H1 (cell line): Measurements from ENCODE around the gene TRIM24. TPM values are rescaled to one million over a fixed set of nuclear protein-coding genes. Genes with fewer than 3 reads are reported as not detected.

Source experiments
- CTCF ChIA-PET: fragments of 300-600 bp; sonication (Branson Sonifier 250); formaldehyde crosslinking; loops from one replicate; lab custom pipeline; 2021; ENCODE audit not compliant: partially characterized antibody; lab: Charles Lee
- POLR2A ChIA-PET: fragments of 300-600 bp; sonication (Branson Sonifier 250); formaldehyde crosslinking; loops from one replicate; lab custom pipeline; 2021; ENCODE audit warnings: inconsistent platforms; ENCODE audit not compliant: partially characterized antibody; lab: Charles Lee
- DNase-seq, 2 experiments: peaks; one replicate each; pipeline versions ENCODE4 v3.0.0 to v3.0.0-alpha.2; 2010 to 2022; ENCODE audit warnings: low spot score in 2 of 2, low read depth in 1 of 2, mixed read lengths in 1 of 2
- FAIRE-seq: peaks from 2 replicates; lab custom pipeline; 2011; peaks lifted over from hg19 to GRCh38; lab: Jason Lieb, UNC
- H2AFZ ChIP-seq: 2 replicates; pipeline ENCODE4 v1.8.1; 2012; ENCODE audit warnings: low read length, inconsistent platforms
- H2AK5ac ChIP-seq: 2 replicates; pipeline ENCODE4 v1.6.1; 2013; ENCODE audit warnings: low read depth, low read length
- H2BK120ac ChIP-seq: replicated peaks from 2 replicates; pipeline ENCODE3; 2013; ENCODE audit warnings: low read depth, low read length, inconsistent platforms
- H2BK12ac ChIP-seq: 2 replicates; pipeline ENCODE4 v1.6.1; 2013; ENCODE audit warnings: low read depth, low read length
- H2BK15ac ChIP-seq: 2 replicates; pipeline ENCODE4 v1.6.1; 2013; ENCODE audit warnings: low read length
- H2BK20ac ChIP-seq: 2 replicates; pipeline ENCODE4 v1.6.1; 2013; ENCODE audit warnings: low read length
- H2BK5ac ChIP-seq: 2 replicates; pipeline ENCODE4 v1.6.1; 2013; ENCODE audit warnings: low read depth, low read length
- H3K14ac ChIP-seq: 2 replicates; pipeline ENCODE4 v1.6.1; 2013; ENCODE audit warnings: inconsistent platforms; ENCODE audit not compliant: insufficient read length
- H3K18ac ChIP-seq: 2 replicates; pipeline ENCODE4 v1.6.1; 2013; ENCODE audit warnings: low read length; ENCODE audit errors: extremely low read depth
- H3K23ac ChIP-seq: 2 replicates; pipeline ENCODE4 v1.6.1; 2013; ENCODE audit warnings: inconsistent platforms; ENCODE audit not compliant: insufficient read length
- H3K23me2 ChIP-seq: 2 replicates; pipeline ENCODE4 v1.6.1; 2013; ENCODE audit warnings: low read depth, low read length
- H3K27ac ChIP-seq: 2 replicates; pipeline ENCODE4 v1.6.1; 2011; ENCODE audit warnings: low read depth, low read length, inconsistent platforms
- H3K27me3 ChIP-seq, 4 experiments: replicated peaks in 1 of 4; 1 replicate in 1 of 4; 2 replicates in 3 of 4; pipeline versions ENCODE4 v1.6.1 to v1.8.1; 2011 to 2013; ENCODE audit warnings: low read length in 3 of 4, mild to moderate bottlenecking in 3 of 4, inconsistent platforms in 2 of 4, mixed read lengths in 2 of 4, moderate library complexity in 1 of 4; ENCODE audit not compliant: control insufficient read depth in 3 of 4, insufficient read depth in 3 of 4; ENCODE audit errors: extremely low read depth in 1 of 4
- H3K36me3 ChIP-seq, 4 experiments: 2 replicates each; pipeline versions ENCODE4 v1.6.1 to v1.8.1; 2011 to 2013; ENCODE audit warnings: mild to moderate bottlenecking in 4 of 4, low read length in 3 of 4, moderate library complexity in 2 of 4, control low read depth in 1 of 4, inconsistent platforms in 1 of 4; ENCODE audit not compliant: insufficient read depth in 4 of 4, control insufficient read depth in 2 of 4
- H3K4ac ChIP-seq: replicated peaks from 2 replicates; pipeline ENCODE3; 2013; ENCODE audit warnings: low read length, low read depth, mixed read lengths, inconsistent platforms; ENCODE audit not compliant: insufficient read length
- H3K4me1 ChIP-seq, 4 experiments: replicated peaks in 1 of 4; 1 replicate in 1 of 4; 2 replicates in 3 of 4; pipeline versions ENCODE4 v1.6.1 to v1.8.1; 2011 to 2013; ENCODE audit warnings: low read length in 3 of 4, inconsistent platforms in 2 of 4, mixed read lengths in 1 of 4; ENCODE audit not compliant: insufficient read depth in 4 of 4, control insufficient read depth in 3 of 4
- H3K4me2 ChIP-seq, 2 experiments: 2 replicates each; pipeline versions ENCODE4 v1.6.1 to v1.8.1; 2011 to 2013; ENCODE audit warnings: low read depth in 2 of 2, low read length in 2 of 2, control low read depth in 1 of 2, inconsistent platforms in 1 of 2, mild to moderate bottlenecking in 1 of 2; ENCODE audit not compliant: insufficient read depth in 1 of 2
- H3K4me3 ChIP-seq, 4 experiments: fragments of 200-600, 300-600 bp in 1 of 4; sonication (generic), shearing (Covaris generic), sonication (Bioruptor Twin) in 1 of 4; 2 replicates each; pipeline versions ENCODE4 v1.5.1 to v1.8.1; 2011 to 2016; ENCODE audit warnings: low read length in 4 of 4, low read depth in 3 of 4, control low read depth in 2 of 4, inconsistent platforms in 2 of 4, mild to moderate bottlenecking in 2 of 4, mixed read lengths in 1 of 4, moderate library complexity in 1 of 4; ENCODE audit not compliant: insufficient read depth in 2 of 4; ENCODE audit errors: extremely low read depth in 1 of 4
- H3K56ac ChIP-seq: replicated peaks from 2 replicates; pipeline ENCODE3; 2013; ENCODE audit warnings: low read depth, mild to moderate bottlenecking, mixed read lengths, low read length, inconsistent platforms; ENCODE audit not compliant: insufficient read length
- H3K79me1 ChIP-seq: 2 replicates; pipeline ENCODE4 v1.6.1; 2013; ENCODE audit warnings: low read depth, low read length, control low read depth
- H3K79me2 ChIP-seq, 2 experiments: 2 replicates each; pipeline versions ENCODE4 v1.6.1 to v1.8.1; 2012 to 2013; ENCODE audit warnings: low read length in 2 of 2, mild to moderate bottlenecking in 2 of 2, inconsistent platforms in 1 of 2; ENCODE audit not compliant: insufficient read depth in 2 of 2, control insufficient read depth in 1 of 2
- H3K9ac ChIP-seq, 4 experiments: replicated peaks in 1 of 4; 1 replicate in 1 of 4; 2 replicates in 3 of 4; pipeline versions ENCODE4 v1.6.1 to v1.8.1; 2011 to 2013; ENCODE audit warnings: low read depth in 3 of 4, low read length in 3 of 4, control low read depth in 2 of 4, mild to moderate bottlenecking in 2 of 4, moderate library complexity in 2 of 4, inconsistent platforms in 1 of 4; ENCODE audit errors: extremely low read depth in 1 of 4
- H3K9me3 ChIP-seq, 2 experiments: 2 replicates each; pipeline versions ENCODE4 v1.6.1 to v1.8.1; 2012 to 2013; ENCODE audit warnings: mild to moderate bottlenecking in 2 of 2, moderate library complexity in 2 of 2, control low read depth in 1 of 2, inconsistent platforms in 1 of 2, low read depth in 1 of 2, low read length in 1 of 2, mixed read lengths in 1 of 2; ENCODE audit not compliant: insufficient read depth in 2 of 2
- H4K20me1 ChIP-seq, 2 experiments: replicated peaks in 1 of 2; 2 replicates each; pipeline versions ENCODE3 to v1.8.1; 2011 to 2013; ENCODE audit warnings: inconsistent platforms in 2 of 2, low read length in 2 of 2, mild to moderate bottlenecking in 1 of 2; ENCODE audit not compliant: insufficient read depth in 2 of 2, control insufficient read depth in 1 of 2
- H4K5ac ChIP-seq: 2 replicates; pipeline ENCODE4 v1.6.1; 2013; ENCODE audit warnings: low read length, low read depth, mixed read lengths, inconsistent platforms; ENCODE audit not compliant: insufficient read length
- H4K8ac ChIP-seq: 2 replicates; pipeline ENCODE4 v1.8.0; 2013; ENCODE audit warnings: mild to moderate bottlenecking, moderate library complexity, low read length, inconsistent platforms; ENCODE audit not compliant: insufficient read depth; ENCODE audit errors: extremely low read depth
- H4K91ac ChIP-seq: replicated peaks from 2 replicates; pipeline ENCODE3; 2013; ENCODE audit warnings: low read length, mixed read lengths, inconsistent platforms; ENCODE audit not compliant: insufficient read length
- EP300 ChIP-seq, 2 experiments: IDR thresholded peaks; 1 replicate in 1 of 2; 2 replicates in 1 of 2; pipeline ENCODE4 v1.6.1; 2011 to 2012; ENCODE audit warnings: low read depth in 2 of 2, low read length in 2 of 2, mild to moderate bottlenecking in 2 of 2, borderline replicate concordance in 1 of 2, inconsistent platforms in 1 of 2, moderate library complexity in 1 of 2
- WGBS, 2 experiments: shearing (Covaris generic) in 1 of 2; methylation state at CpG; one replicate each; pipeline versions ENCODE4 v1.1.6 to v1.1.7; 2013 to 2015; ENCODE audit warnings: low lambda C conversion rate in 2 of 2, mixed read lengths in 2 of 2, inconsistent platforms in 1 of 2, low coverage in 1 of 2, missing lambda C conversion rate in 1 of 2; ENCODE audit not compliant: insufficient replicate concordance in 2 of 2, insufficient coverage in 1 of 2, insufficient read length in 1 of 2; ENCODE audit errors: extremely low coverage in 1 of 2, missing lambda C conversion rate in 1 of 2; 5-methylcytosine and 5-hydroxymethylcytosine counted together
- polyA plus RNA-seq, 7 experiments: library from polyadenylated mRNA; depleted of rRNA in 3 of 7; stranded (reverse) in 5 of 7; unstranded in 2 of 7; fragments of >200 nt in 5 of 7; fragments of 200-250 nt in 2 of 7; gene quantifications; 1 replicate in 5 of 7; 2 replicates in 1 of 7; 4 replicates in 1 of 7; pipeline versions ENCODE4 v1.2.1 to v1.2.3, GENCODE V29; 2011 to 2013; ENCODE audit warnings: missing spikeins in 2 of 7, mixed read lengths in 2 of 7
- total RNA-seq: library from RNA; stranded (reverse); fragmentation: NEBNext Ultra II Directional; extraction: Animal tissue kit (Norgen Biotek cat#: 25700); gene quantifications from 2 replicates; pipeline ENCODE4 v1.2.1, GENCODE V29; 2021

TRIM24 gene
- total and polyA plus RNA-seq, 2 of the 8 experiments (the other 6 are each of a cell fraction or from before 2014, with no cell fraction given) = 67.6 to 149 TPM

GRCh38 chr7:138546064-138546619, 86.1 kb downstream of the TRIM24 start:
- no peak overlapping the region for H3K4me3 ChIP-seq
- H3K79me2 ChIP-seq = peaks cover 0 to 77% of the 10 kb centered on the region in 2 experiments; a peak in 3 of 4 replicates
- FAIRE-seq = no peak
- H4K5ac ChIP-seq = no peak overlapping the region
- H3K4ac ChIP-seq = no peak overlapping the region
- no peaks in the 10 kb centered on the region for H3K9me3 ChIP-seq
- no peak overlapping the region for H2BK5ac ChIP-seq
- no peak overlapping the region for H3K9ac ChIP-seq
- H2AFZ ChIP-seq = no peak overlapping the region
- H3K27me3 ChIP-seq = no peaks in the 10 kb centered on the region
- H3K23ac ChIP-seq = no peak overlapping the region
- no peak overlapping the region for H4K8ac ChIP-seq
- no peak overlapping the region for H2BK12ac ChIP-seq
- H3K14ac ChIP-seq = no peak overlapping the region
- no peak overlapping the region for H3K4me2 ChIP-seq
- no peaks in the 10 kb centered on the region; the same call in 1 of the 2 replicates for H3K79me1 ChIP-seq
- no peak overlapping the region for H2BK15ac ChIP-seq
- H3K23me2 ChIP-seq = peaks cover 3% of the 10 kb centered on the region; the same call in 1 of the 2 replicates
- H3K36me3 ChIP-seq = peaks cover 11 to 100% (median 65%) of the 10 kb centered on the region in 4 experiments
- H2BK120ac ChIP-seq = no peak overlapping the region
- H3K56ac ChIP-seq = no peak overlapping the region
- no peak overlapping the region for H3K18ac ChIP-seq
- H3K4me1 ChIP-seq = no peaks in the 10 kb centered on the region
- 91% methylated on average over 5 of the region's 5 CpGs; no CpG with 5 or more reads in 1 of the 2 experiments for WGBS, 2 experiments
- H2BK20ac ChIP-seq = no peak overlapping the region
- ChIA-PET CTCF (interaction anchor here (0.5 kb wide), 1 partner anchor 511 kb away, joined by 3 read pairs; no protein-coding TSS in a partner anchor), POLR2A (interaction anchor here (1.0 kb wide), 1 partner anchor 10 kb away, joined by 4 read pairs; no protein-coding TSS in a partner anchor)
- TF ChIP-seq EP300 (IDR thresholded peaks at IDR 0.05; ENCODE audit: borderline replicate concordance in 1 of 2, low read depth in 2 of 2, low read length in 2 of 2) = no peak
- no peaks in the 10 kb centered on the region for H4K20me1 ChIP-seq
- DNase-seq = no peak
- H4K91ac ChIP-seq = no peak overlapping the region
- no peak overlapping the region for H2AK5ac ChIP-seq
- no peak overlapping the region for H3K27ac ChIP-seq
